ENCODE results near the gene PHKA1.

Gene PHKA1

GRCh38 chrX:72545990-72546389 lies 168.1 kb downstream of the PHKA1 start:
- Histone ChIP-seq H3K79me2 (ENCODE audit: control insufficient read depth, low read length) (no peaks in the 10 kb centered on the region), H3K9me2 (replicated peaks; ENCODE audit: control insufficient read depth, low read length) (no peaks in the 10 kb centered on the region), H3K27me3 (ENCODE audit: control insufficient read depth, low read length) (no peaks in the 10 kb centered on the region), H3K27ac (ENCODE audit: low read depth, low read length) (no peak overlapping the region), H4K20me1 (ENCODE audit: control insufficient read depth, insufficient read depth, low read depth, low read length) (no peaks in the 10 kb centered on the region), H3K4me1 (ENCODE audit: control insufficient read depth, low read length) (no peaks in the 10 kb centered on the region), H3K4me3 (ENCODE audit: low read length) (no peak overlapping the region), H3K9me3 (ENCODE audit: control insufficient read depth, insufficient read depth, low read length) (no peaks in the 10 kb centered on the region), H3F3A (ENCODE audit: control insufficient read depth, insufficient read depth) (no peaks in the 10 kb centered on the region), H3K36me3 (ENCODE audit: control insufficient read depth, low read length) (no peaks in the 10 kb centered on the region), H3K4me2 (ENCODE audit: low read length) (no peak overlapping the region)
- TF ChIP-seq CTCF (IDR thresholded peaks at IDR 0.05; ENCODE audit: low read depth, low read length, poor library complexity, severe bottlenecking) (no peak), EZH2phosphoT487 (IDR thresholded peaks at IDR 0.05; ENCODE audit: borderline replicate concordance, low read length) (no peak)

- Histone ChIP-seq H3K79me2 (ENCODE audit: control insufficient read depth, low read length) (no peaks in the 10 kb centered on the region), H3K9me2 (replicated peaks; ENCODE audit: control insufficient read depth, low read length) (no peaks in the 10 kb centered on the region), H3F3A (ENCODE audit: control insufficient read depth, insufficient read depth) (no peaks in the 10 kb centered on the region), H3K4me2 (ENCODE audit: low read length) (no peak overlapping the region), H3K36me3 (ENCODE audit: control insufficient read depth, low read length) (no peaks in the 10 kb centered on the region), H3K27me3 (ENCODE audit: control insufficient read depth, low read length) (no peaks in the 10 kb centered on the region), H3K9me3 (ENCODE audit: control insufficient read depth, insufficient read depth, low read length) (no peaks in the 10 kb centered on the region), H3K4me1 (ENCODE audit: control insufficient read depth, low read length) (no peaks in the 10 kb centered on the region), H4K20me1 (ENCODE audit: control insufficient read depth, insufficient read depth, low read depth, low read length) (no peaks in the 10 kb centered on the region), H3K27ac (ENCODE audit: low read depth, low read length) (no peak overlapping the region), H3K4me3 (ENCODE audit: low read length) (no peak overlapping the region)
- no peak for TF ChIP-seq EZH2phosphoT487 (IDR thresholded peaks at IDR 0.05; ENCODE audit: borderline replicate concordance, low read length)
- no peak for TF ChIP-seq CTCF (IDR thresholded peaks at IDR 0.05; ENCODE audit: low read depth, low read length, poor library complexity, severe bottlenecking)
Measured at GRCh38 chrX:72540318-72540717, 173.8 kb downstream of the PHKA1 start.

- Histone ChIP-seq H3K27ac (ENCODE audit: low read depth, low read length) (no peak overlapping the region), H3K4me1 (ENCODE audit: control insufficient read depth, low read length) (no peaks in the 10 kb centered on the region), H3K9me2 (replicated peaks; ENCODE audit: control insufficient read depth, low read length) (no peaks in the 10 kb centered on the region), H3K27me3 (ENCODE audit: control insufficient read depth, low read length) (no peaks in the 10 kb centered on the region), H3F3A (ENCODE audit: control insufficient read depth, insufficient read depth) (no peaks in the 10 kb centered on the region), H3K9me3 (ENCODE audit: control insufficient read depth, insufficient read depth, low read length) (no peaks in the 10 kb centered on the region), H3K4me3 (ENCODE audit: low read length) (no peak overlapping the region), H3K79me2 (ENCODE audit: control insufficient read depth, low read length) (no peaks in the 10 kb centered on the region), H3K4me2 (ENCODE audit: low read length) (no peak overlapping the region), H4K20me1 (ENCODE audit: control insufficient read depth, insufficient read depth, low read depth, low read length) (no peaks in the 10 kb centered on the region), H3K36me3 (ENCODE audit: control insufficient read depth, low read length) (no peaks in the 10 kb centered on the region)
- no peak for TF ChIP-seq CTCF (IDR thresholded peaks at IDR 0.05; ENCODE audit: low read depth, low read length, poor library complexity, severe bottlenecking)
- TF ChIP-seq EZH2phosphoT487 (IDR thresholded peaks at IDR 0.05; ENCODE audit: borderline replicate concordance, low read length): no peak
Measured at GRCh38 chrX:72539822-72540221, 174.3 kb downstream of the PHKA1 start.

- no peak overlapping the region for H3K27ac ChIP-seq (ENCODE audit: low read depth, low read length)
- TF ChIP-seq EZH2phosphoT487 (IDR thresholded peaks at IDR 0.05; ENCODE audit: borderline replicate concordance, low read length): no peak
- TF ChIP-seq CTCF (IDR thresholded peaks at IDR 0.05; ENCODE audit: low read depth, low read length, poor library complexity, severe bottlenecking): no peak
- no peak overlapping the region for H3K4me2 ChIP-seq (ENCODE audit: low read length)
- no peaks in the 10 kb centered on the region for H3F3A ChIP-seq (ENCODE audit: control insufficient read depth, insufficient read depth)
- no peaks in the 10 kb centered on the region for H3K36me3 ChIP-seq (ENCODE audit: control insufficient read depth, low read length)
- H3K9me3 ChIP-seq (ENCODE audit: control insufficient read depth, insufficient read depth, low read length): no peaks in the 10 kb centered on the region
- H3K9me2 ChIP-seq (replicated peaks; ENCODE audit: control insufficient read depth, low read length): no peaks in the 10 kb centered on the region
- H4K20me1 ChIP-seq (ENCODE audit: control insufficient read depth, insufficient read depth, low read depth, low read length): no peaks in the 10 kb centered on the region
- no peaks in the 10 kb centered on the region for H3K79me2 ChIP-seq (ENCODE audit: control insufficient read depth, low read length)
- no peaks in the 10 kb centered on the region for H3K4me1 ChIP-seq (ENCODE audit: control insufficient read depth, low read length)
- no peaks in the 10 kb centered on the region for H3K27me3 ChIP-seq (ENCODE audit: control insufficient read depth, low read length)
- no peak overlapping the region for H3K4me3 ChIP-seq (ENCODE audit: low read length)
Measured at GRCh38 chrX:72536542-72536941, 177.6 kb downstream of the PHKA1 start.
